Stimulated activated CD4-positive, alpha-beta T cell treated with anti-CD3 and anti-CD28 coated beads, Interleukin-1b, Interleukin-23, amount 100 ng/mL, for 4 hours (primary cell): ENCODE results near the gene RASA4B.
"Not testable (repeated sequence)": the region's sequence is repeated elsewhere in the genome, so short reads cannot be mapped to it uniquely, and the experiment has no call there.

Source experiments
- DNase-seq, 2 donors: peaks; one replicate each; pipeline ENCODE4 v3.0.0-alpha.2; 2020; ENCODE audit warnings: low read depth in 2 of 2

Gene RASA4B

DNA sequence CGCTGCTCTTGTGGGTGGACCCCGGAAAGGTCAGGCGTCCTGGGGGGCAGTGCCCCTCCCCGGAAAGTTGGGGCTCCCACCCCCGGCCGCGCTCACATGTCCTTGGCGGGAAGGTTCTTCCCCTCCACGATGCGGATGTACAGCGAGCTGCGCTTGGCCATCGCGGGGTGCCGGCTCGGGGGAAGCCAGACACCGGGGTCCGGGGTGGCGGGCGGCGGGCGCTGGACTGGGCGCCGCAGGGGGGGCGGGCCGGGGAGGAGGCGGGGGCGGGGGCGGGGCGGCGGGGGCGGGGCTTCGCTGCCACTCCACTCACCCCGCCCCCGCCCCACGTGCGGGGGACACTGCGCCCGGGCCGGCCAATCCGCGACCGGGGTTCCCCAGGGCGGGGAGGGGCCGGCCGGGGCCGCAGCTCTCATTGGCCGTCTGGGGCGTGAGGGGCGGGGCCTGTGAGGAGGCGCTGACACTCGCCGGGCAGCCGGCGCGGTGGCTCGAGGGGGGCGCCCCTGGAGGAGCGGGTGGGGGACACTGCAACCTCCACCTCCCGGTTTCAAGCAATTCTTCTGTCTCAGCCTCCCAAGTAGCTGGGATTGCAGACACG, at the start of gene RASA4B:
Gene RASA4B, minus strand, starts transcription at position 228 of the 598 bp plus-strand sequence. Its CDS starts 67 bp downstream, at position 161.
- DNase-seq = not testable (repeated sequence)

DNA sequence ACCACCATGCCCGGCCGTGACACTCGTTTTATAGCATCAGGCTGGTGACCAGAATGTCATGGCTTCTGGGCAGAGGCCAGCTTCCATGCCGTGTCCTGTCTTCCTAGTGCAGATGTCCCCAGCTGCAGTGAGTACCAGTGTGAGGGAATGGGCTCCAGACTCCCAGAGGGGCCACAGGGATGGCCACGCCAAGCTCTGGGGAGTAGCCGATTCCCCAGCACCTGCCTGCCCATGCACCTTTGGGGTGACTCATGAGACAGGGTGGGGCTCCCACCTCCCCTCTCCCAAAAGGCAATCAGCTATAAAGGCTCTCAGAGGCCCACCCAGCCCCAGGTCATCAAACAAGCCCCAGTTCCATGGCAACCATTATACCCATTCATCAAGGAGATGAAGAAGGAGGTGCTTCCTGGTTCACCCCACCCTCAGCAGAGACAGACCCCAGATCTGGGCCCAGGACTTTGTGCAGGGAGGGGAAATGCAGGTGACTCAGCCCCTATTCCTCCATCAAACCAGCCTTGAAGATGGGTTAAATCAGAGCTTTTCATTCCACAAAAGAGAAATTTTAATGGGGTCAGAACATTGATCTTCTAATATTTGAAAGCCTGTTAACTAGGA, 33.3 kb upstream of the RASA4B start, which contains the start of gene SPDYE2:
Gene SPDYE2, plus strand, starts transcription at position 419 of the 615 bp plus-strand sequence. CDS start 2,030 bp downstream, outside the sequence.
- DNase-seq = not testable (repeated sequence)

DNA sequence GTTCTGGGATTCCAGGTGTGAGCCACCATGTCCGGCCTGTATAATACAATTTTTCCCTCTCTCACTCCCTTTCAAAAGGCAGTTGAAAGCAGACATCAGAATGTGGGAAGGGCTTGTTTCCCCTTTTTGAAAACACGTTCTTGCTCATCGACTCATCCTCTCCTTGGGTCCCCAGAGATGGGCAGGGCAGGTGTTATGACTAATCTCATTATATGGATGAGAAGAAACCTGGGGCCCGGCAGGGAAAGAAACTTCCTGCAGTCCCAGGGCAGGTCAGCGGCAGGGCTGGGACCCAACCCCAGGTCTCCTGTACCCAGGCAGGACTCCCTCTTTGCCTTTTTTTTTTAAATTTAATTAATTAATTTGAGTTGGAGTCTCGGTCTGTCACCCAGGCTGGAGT, 28.8 kb upstream of the RASA4B start:
- not testable (repeated sequence) for DNase-seq

DNA sequence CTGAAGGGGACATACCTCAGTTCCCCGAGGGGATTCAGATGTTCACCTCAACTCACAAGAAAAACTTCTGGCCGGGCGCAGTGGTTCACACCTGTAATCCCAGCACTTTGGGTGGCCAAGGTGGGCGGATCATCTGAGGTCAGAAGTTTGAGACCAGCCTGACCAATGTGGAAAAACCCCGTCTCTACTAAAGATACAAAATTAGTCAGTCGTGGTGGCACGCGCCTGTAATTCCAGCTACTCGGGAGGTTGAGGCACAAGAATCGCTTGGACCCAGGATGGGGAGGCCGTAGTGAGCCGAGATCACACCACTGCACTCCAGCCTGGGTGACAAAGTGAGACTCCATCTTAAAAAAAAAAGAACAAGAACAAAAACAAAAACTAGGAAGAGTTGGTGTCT, 27.7 kb upstream of the RASA4B start:
- DNase-seq = not testable (repeated sequence)

DNA sequence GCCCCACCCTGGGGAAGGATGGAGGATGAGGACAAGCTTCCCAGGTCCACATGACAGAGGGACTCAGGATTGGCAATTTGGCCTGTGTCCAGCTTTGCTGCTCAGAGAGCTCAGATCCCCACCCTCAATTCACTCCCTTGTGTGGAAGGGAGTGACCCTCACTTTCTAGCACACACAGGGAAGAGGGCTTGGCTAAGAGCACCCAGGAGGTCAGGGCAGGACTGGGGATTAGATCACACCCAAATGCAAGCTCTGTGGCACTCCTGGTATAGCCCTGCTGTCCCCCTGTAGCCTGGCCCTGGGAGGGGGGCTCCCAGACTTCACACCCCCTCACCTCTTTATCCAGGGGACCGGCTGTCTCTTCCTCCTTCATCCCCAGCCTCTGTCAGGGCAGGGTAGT, 26.8 kb upstream of the RASA4B start:
- not testable (repeated sequence) for DNase-seq

DNA sequence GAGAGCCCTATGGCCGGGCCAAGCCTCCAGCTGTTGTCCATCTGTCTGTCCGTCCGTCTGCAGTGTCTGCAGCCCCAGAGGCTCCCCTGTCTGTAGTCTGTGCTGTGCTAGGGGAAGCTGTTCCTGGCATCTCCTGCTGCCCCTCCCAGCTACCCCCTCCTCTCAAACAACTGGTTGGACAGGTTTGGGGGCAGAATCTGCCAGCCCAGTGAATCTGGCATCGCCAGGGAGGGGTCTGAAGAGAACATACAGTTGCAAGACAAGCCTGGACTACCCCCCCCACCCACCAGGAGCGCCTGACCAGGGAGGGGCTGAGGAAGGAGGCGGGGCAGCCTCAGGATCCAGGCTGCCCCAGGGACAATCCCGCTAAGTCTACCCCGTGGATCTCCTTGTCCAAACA, 26.0 kb upstream of the RASA4B start, which contains the start of gene UPK3BL2:
Gene UPK3BL2, minus strand, starts transcription at position 101 of the 400 bp plus-strand sequence. Its CDS starts 60 bp downstream, at position 41.
- DNase-seq = not testable (repeated sequence)

DNA sequence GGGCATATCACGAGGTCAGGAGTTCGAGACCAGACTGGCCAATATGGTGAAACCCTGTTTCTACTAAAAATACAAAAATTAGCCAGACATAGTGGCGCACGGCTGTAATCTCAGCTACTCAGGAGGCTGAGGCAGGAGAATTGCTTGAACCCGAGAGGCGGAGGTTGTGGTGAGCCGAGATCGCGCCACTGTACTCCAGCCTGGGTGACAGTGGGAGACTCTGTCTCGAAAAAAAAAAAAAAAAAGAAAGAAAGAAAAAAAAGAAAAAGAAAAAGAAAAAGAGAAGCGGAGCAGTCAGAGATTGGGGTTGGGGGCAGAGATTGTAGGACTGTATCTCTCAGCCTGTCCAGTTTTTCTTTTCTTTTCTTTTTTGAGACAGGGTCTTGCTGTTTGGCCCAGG, 25.2 kb upstream of the RASA4B start:
- not testable (repeated sequence) for DNase-seq

DNA sequence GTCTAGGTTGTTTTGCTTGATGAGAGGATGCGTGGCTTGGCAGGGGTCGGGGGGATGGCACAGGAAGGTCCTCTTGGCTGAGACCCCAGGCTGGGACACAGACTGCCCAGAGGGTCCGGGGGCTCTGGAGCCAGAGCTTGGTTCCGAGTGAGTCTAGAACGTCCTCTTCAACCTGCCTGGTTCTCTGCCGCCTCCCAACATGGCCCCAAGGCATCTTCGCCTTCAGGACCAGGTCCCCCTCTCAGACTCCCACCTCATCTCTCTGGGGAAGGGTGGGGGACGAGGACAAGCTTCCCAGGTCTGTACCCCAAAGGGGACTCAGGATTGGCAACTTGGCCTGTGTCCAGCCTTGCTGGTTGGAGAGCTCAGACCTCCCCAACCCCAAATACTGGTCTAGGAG, 24.5 kb upstream of the RASA4B start:
- not testable (repeated sequence) for DNase-seq

DNA sequence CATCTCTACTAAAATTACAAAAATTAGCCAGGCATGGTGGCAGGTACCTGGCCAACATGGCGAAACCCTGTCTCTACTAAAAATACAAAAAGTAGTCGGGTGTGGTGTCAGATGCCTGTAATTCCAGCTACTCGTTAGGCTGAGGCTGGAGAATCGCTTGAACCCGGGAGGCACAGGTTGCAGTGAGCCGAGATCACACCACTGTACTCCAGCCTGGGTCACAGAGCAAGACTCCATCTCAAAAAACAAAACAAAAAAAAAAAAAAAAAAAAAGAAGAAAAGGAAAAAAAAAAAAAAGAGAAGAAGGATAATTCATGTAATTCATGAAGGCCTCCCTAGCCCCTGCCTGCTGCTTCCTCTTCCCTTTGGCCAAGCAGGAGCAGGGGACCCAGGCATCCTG, 23.0 kb upstream of the RASA4B start:
- DNase-seq = not testable (repeated sequence)

DNA sequence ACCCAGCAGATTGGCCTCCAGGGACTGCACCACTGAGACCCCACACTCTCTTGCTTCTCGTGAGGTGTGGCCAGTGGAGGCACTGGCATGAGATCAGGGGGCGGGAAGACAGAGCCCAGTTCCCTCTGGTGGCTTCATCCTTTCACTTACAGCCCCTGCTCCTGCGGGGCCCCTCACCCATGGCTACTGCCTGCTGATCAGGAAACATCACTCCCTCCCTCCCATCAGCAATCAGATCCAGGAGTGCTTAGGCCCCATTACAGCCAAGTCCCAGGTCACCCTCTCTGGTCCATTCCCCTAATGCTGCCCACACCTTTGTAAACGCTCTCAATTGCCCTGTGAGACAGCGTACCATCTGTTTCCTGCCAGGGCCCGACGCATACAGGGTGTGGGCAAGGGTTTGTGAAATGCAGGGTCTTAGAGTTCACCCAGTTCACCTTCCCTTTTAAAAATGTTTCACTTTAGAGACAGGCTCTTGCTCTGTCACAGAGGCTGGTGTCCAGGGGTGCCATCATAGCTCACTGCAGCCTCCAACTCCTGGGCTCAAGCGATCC, 17.6 kb upstream of the RASA4B start:
- not testable (repeated sequence) for DNase-seq

DNA sequence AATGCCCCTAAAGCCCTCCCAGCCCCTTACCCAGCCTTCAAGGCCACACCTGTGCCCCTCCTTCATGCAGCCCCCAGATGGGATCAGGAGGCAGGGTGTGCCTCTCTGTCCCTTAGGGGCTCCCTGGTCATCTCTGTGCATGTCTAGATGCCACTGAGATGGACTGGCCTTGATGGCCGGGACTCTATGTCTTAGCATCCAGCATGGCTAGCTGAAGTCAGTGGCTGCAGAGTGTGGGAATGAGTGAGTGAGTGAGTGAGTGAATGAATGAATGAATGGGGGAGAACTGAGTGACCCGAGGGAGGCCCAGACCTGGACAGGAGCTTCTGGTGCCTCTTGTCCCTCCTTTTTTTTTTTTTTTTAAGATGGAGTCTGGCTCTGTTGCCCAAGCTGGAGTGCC, 14.6 kb upstream of the RASA4B start:
- DNase-seq = not testable (repeated sequence)

DNA sequence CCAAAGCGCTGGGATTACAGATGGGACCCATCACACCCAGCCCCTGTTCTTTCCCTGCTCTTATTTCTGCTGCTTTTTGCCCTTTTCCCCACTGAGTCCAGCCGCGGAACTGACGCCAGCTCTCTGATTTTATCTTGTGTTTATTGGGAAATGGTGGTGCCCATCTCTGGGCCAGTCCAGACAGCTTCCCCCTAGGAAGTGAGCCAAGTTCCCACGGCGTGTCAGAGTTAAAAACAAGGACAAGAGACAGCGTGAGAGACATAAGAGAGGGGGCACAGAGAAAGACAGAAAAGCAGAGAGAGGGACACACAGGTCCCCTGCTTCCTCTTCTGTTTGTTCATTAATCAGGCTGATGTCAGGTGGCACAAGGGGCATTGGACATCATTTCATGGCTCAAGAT, 14.0 kb upstream of the RASA4B start:
- DNase-seq = not testable (repeated sequence)

DNA sequence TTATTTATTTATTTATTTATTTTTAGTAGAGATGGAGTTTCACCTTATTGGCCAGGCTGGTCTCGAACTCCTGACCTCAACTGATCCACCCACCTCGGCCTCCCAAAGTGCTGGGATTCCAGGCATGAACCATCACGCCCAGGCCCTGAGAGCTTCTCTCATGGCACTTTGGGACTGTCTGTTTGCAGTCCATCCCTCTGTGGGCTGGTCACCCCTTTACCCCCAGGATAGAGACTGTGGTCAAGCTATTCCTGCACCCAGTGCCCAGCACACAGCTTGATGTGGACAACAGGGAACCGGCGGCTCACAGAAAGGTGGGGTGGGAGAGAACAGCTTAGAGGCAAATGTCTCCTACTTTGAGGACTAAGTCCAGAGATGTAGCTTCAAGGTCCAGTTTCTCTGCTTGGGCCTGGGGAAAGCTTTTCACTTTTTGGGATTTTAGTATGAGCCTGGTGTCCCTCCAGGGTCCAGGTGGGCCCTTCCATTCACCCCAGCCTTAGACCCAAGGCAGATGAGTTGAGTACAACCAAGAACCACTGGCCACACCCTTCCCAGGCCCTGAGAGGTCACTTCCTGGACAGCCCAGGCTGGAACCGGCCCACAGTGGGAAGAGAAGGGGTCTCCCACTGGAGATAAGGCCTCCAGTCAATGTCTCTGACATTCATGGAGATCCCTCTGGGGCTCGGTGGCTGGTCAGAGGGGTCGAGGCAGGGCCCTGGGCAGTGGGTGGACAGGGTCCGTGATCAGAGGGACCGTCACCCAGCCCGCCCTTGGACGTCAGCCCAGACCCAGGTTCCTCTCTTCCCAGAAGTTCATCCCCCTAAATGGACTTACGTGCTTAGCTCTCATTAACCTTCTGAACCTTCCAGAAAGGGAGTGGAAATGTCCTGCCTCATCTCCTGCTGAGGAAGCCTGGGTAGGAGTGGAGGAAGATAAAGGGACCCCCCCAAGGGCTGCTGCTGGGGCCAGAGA, 10.5 kb upstream of the RASA4B start:
- DNase-seq = not testable (repeated sequence)

DNA sequence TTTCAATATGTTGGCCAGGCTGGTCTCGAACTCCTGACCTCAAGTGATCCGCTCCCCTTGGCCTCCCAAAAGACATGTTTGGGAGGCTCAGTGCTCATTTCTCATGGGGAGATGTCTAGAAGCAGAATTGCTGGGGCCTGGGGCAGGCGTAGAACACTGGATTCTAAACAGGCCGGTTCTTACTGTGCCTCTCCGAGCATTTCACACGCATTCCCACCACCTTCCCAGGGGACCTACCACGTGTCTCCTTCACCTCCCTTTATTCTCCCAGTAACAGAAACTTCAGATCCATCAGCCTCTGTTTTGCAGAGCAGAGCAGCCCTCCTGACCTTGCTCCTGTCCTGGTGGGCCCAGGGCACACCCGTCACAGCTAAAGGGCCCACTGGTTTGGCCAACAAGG, 9.6 kb upstream of the RASA4B start:
- not testable (repeated sequence) for DNase-seq

DNA sequence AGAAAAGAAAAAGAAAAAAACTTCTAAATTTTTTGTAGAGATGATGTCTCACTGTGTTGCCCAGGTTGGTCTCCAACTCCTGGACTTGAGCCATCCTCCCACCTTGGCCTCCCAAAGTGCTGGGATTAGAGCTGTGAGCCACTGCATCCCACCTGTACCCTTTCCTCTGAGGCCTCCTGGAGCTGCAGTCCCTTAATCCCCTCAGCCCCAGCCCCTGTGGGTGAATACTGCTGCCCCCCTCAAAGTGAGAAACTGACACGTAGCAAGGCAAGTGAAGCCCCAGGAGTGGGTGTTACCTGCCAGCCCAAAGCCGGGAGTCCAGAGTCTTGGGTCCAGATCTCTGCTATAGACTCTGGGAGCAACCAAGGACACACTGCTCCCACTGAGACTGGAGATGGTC, 7.2 kb upstream of the RASA4B start:
- DNase-seq = not testable (repeated sequence)

DNA sequence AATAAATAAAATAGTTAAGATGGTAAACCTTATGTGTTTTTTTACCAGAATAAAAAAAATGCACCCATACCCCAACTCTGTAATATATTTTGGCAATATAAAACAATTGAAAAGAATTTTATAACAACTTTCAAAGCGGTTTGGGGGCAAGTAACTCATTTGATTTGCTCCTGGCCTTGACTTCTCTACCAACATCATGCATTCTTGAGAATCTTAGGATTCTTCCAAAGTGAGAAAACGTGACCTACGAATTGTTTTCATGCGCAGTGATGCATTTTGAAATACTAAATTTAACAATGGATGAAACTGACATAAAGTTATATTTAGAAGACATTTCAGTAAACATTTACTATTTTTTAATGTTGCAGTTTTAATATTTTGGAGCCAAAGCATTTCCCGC, 3.2 kb upstream of the RASA4B start:
- DNase-seq = not testable (repeated sequence)

DNA sequence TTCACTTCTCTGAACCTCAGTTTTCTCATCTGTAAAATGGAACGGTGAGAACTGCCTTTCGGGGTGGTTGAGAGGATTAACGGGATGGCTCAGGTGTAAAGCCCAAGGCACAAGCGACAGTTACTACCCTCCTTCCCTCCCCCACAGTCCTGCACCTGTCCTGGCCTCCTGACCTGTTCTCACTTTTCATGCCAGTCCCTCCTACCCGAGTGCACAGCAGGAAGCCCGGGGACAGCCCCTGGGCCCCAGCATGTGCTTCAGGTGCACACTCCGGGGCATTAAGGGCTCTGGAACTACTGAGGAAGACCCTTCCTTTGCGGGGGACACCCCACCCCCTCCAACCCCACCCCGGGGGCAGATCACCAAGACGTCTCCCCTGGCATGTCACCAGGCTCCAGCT, 626 bp downstream of the RASA4B start:
- not testable (repeated sequence) for DNase-seq

DNA sequence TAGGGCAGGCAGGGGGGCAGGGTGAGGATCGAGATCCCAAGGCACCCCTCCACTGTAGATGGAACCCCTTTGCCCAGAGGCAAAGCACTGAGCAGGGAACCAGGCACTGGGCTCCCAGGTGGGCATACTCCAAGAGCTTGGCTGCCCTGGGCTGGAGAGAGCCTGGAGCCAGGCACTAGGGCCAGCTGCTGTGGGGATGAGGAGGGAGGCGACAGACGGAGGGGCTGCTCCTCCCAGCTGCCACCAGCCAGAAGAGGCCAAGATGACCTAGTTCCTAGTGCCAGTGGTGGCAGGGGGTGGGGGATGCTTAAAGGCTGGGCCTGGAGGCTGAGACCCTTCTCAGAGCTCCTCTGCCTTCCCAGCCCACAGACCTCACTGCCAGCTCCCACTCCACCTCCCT, 1.7 kb downstream of the RASA4B start:
- not testable (repeated sequence) for DNase-seq

DNA sequence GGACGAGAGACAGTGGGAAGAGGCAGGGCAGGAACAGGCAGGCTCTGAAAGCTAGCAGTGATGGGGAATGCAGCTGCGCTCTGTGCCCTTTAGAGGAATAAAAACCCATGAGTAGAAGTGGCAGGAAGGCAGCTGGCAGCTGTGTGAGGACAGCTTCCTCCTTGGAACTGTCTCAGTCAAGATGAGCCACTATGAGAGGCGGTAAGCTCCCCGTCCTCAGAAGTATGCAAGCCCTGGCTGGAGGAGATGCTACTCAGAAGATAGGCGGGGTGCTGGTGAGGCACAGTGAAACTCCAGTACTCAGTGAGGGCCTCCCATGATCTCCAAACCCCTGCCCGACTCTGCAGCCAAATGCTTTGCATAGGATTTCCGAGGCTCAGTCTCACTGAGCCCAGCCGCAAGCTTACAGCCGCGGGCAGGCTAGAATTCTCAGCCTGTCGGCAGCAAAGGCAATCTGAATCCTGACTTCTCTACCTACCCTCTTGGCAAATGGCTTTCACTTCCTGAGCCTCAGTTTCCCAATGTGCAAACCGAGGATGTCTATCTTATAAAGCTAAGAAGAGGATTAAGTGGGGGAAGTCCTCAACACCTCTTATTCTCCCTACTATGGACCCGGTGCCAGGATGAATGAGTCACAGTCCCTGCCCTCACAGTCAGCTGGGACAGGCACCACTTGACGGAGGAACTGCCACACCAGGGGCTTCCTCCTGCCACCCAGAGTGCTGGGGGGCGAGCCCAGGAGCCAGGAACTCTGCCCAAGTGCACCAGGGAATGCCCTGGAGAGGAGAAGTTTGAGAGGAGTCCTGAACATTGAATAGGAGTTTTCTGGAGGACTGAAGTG, 2.5 kb downstream of the RASA4B start:
- DNase-seq = not testable (repeated sequence)

DNA sequence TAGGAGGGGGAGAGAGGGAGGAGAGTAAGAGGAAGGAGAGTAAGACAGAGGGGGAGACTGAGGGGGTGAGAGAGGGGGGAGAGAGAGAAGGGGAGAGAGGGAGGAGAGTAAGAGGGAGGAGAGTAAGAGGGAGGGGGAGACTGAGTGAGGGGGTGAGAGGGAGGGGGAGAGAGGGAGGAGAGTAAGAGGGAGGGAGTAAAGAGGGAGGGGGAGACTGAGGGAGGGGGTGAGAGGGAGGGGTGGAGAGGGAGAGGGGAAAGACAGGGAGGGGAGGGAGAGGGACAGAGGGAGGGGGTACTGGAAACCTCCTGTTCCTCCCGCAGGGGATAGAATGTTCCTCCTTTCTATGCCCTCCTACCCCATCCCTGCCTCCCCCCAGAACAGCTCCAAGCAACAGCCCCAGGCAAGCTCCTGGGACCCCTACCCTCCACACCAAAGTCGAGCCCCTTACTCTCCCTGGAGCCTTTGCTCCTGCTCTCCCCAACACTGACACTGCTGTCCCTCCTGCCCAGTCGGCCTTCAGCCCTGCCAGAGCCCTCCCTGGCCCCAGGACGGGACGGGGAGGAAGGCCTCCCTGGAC, 4.8 kb downstream of the RASA4B start:
- not testable (repeated sequence) for DNase-seq
